ENCODE measurements around the gene NSUN4.
"Not testable (repeated sequence)": the region's sequence is repeated elsewhere in the genome, so short reads cannot be mapped to it uniquely, and the experiment has no call there.

NSUN4 gene

DNA sequence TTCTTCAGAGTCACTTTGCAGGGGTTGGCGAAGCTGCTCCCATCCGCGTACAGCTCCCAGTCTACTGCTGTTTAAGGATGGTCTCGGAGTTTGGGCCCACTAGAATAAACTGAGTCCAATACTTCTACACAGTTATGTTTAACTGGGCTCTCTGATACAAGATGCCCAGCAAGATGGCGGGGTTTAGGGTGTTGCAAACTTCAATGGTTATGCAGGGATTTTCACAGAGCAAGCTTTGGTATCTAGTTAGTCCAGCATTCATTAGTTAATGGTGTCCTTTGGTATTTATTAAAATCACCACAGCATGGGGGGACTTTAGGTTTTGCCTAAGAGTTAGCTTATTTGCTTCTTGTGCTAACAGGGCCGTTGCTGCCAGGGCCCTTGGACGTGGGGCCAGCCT, 12.4 kb upstream of the NSUN4 start:
- DNase-seq, result not testable (repeated sequence)

DNA sequence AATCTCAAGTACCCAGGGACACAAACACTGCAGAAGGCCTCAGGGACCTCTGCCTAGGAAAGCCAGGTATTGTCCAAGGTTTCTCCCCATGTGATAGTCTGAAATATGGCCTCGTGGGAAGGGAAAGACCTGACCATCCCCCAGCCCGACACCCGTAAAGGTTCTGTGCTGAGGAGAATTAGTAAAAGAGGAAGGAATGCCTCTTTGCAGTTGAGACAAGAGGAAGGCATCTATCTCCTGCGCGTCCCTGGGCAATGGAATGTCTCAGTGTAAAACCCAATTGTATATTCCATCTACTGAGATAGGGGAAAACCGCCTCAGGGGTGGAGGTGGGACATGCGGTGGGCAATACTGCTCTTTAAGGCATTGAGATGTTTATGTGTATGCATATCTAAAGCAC, 10.8 kb upstream of the NSUN4 start:
- DNase-seq, result not testable (repeated sequence)

DNA sequence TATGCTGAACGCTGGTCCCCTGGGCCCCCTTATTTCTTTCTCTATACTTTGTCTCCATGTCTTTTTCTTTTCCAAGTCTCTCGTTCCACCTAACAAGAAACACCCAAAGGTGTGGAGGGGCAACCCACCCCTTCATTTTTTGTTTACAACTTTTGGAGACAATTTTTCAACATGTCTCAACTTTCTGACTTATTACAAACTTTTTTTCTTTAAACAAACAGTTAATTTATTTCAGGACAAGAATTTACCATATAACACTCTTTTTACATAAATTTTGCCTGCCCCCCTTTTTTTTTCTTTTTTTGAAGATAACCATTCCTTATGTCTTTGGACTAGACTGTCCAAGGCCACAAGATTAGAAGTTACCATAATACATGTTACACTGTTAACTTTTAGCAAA, 10.2 kb upstream of the NSUN4 start:
- DNase-seq, result not testable (repeated sequence)

DNA sequence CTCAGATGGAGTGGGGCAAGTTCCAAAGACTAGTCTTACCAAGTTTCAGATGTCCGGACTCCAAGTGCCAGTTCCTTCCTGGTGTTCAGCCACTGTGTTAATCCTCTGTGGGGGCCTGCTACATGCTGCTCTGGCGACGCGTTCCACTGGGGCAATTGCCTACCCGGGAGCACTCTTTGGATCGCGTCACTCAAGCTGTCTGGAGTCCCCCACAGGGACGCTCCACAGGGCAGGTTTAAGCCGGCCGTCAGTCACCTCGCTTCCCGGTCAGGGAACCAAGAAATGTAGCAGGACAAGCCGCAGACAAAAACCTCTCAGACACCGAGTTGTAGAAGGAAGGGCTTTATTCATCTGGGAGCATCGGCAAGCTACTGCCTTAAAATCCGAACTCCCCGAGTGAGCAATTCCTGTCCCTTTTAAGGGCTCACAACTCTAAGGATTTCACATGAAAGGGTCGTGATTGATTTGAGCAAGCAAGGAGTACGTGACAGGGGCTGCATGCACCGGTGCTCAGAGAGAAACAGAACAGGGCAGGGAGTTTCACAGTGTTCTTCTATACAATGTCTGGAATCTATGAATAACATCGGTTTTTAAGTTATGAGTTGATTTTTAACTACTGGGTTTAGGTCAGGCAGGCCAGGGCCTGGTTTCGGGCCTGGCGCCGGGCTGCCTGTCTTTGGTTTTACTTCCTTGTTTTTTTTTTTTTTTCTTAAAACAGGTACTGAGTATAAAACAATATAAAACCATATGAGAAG, 8.6 kb upstream of the NSUN4 start:
- not testable (repeated sequence) for DNase-seq

DNA sequence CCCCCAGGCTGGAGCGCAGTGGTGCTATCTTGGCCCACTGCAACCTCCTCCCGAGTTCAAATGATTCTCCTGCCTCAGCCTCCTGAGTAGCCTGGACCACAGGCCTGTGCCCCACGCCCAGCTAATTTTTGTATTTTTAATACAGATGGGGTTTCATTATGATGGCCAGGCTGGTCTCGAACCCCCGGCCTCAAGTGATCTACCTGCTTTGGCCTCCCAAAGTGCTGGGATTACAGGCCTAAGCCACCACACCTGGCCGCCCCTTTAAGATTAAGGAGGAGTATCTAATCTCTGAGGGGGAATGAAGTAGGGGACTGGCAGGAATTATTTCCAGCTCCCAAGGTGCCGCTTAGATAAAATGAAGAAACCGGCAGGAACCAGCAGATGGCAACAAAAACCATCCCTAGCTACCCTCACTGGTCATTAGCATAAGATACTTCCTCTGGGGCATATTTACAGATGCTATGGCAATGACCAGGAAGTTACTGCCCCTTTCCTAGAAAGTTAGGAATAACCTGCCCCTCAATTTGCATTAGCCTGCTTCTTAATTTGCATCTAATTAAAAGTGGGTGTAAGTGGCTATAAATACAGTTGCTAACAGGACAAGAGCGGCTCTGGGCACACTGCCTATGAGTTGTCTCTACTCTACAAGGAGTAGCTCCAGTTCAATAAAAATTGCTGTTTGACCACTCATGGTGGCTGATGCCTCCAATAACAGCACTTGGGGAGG, 7.1 kb upstream of the NSUN4 start:
- DNase-seq, result no peak

DNA sequence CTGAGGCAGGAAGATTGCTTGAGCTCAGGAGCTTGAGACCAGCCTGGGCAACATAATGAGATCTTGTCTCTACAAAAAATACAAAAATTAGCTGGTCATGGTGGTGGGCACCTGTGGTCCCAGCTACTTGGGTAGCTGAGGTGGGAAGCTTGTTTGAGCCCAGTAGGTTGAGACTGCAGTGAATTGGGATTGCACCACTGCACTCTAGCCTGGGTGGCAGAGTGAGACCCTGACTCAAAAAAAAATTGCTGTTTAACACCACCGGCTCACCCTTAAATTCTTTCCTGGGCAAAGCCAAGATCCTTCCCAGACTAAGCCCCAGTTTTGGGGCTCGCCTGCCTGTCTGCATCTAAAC, 6.6 kb upstream of the NSUN4 start:
- no peak for DNase-seq

DNA sequence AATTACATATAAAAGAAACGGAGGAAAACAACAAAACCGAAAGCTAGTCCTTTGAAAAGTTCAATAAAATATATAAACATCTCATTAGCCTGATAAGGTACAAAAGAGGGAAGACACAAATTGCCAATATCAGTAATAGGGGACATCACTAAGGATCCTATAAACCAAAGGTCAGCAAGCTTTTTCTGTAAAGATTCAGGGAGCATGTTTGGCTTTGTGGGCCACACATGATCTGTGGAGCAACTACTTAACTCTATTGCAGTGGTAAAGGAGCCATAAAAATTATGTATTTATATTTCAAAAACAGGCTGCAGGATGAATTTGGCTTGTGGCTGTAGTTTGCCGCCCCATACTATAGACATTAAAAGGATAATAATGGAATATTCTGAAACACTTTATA, 5.5 kb upstream of the NSUN4 start:
- DNase-seq, result no peak

DNA sequence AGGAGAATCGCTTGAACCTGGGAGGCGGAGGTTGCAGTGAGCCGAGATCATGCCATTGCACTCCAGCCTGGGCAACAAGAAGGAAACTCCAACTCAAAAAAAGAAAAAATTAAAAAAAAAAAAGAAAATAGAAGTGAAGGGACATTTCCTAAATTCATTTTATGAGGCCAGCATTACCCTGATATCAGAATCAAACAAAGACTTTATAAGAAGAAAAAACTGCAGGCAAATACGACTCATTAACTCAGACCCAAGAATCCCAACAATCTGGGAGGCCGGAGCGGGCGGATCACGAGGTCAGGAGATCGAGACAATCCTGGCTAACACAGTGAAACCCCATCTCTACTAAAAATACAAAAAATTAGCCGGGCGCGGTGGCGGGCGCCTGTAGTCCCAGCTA, 3.2 kb upstream of the NSUN4 start:
- not testable (repeated sequence) for DNase-seq

DNA sequence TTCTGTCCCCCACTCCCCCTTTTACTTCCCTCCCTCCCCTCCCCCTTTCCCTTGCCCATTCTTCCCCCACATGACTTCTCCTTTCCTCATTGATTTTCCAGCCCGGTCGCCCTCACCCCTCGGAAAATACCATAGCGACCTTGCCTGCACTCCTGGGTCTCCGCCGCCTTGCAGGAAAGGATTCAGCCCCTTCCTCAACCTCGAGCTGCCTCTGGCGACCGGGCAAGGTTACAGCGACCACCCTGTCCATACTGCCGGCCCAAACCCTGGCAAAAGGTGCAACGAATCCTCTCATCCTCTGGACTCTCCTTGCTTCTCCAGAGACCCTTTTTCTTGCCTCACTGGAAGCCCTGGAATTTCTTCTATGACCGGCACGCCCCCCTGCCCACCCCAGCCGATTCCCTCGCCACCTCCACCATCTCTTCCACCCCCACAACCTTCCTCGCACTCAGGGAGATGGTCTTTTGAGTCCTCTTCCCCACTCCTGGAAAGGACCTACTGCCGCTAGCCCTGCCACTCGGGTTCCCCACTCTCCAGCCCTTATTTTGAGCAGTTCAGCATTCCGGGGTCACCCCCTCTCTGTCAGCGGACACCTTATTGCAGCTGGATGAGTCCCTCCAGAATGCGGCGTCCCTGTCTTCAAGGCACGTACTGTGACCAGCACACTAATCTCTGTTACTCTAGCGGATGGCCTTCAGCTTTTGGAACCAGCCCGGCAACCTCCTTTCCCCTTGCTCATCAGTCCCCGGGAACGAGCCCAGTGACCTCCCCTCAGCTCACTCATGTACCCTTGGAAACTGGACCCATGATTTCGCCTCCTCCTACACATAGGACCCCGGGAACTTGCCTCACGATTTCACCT, 846 bp downstream of the NSUN4 start:
- no peak for DNase-seq

DNA sequence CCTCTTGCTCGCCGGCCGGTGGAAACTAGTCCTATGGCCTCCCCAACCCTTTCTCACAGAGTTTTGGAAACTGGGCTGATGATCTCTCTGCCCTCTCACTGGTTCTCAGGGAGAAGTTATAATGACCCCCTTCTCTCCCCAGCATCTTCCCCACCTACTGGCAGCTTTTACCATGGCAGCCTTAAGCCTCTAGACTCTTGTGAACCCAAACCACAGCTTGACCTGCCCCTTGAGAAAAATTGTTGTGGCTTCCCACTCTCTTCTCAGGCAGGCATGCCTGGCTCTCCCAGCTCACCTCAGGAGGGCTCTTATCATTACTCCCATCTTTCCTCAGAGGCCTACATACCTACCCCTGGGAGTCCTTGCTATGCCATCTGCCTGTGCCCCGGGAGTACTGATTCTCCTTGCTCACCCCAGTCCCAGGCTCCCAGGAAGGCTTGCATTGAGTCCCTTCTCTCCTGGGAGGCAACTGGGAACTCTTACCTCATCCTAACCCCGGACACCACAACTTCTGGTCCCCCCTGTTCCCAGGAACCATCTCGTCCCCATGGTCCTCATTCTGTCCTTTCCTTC, 1.6 kb downstream of the NSUN4 start:
- no peak for DNase-seq

DNA sequence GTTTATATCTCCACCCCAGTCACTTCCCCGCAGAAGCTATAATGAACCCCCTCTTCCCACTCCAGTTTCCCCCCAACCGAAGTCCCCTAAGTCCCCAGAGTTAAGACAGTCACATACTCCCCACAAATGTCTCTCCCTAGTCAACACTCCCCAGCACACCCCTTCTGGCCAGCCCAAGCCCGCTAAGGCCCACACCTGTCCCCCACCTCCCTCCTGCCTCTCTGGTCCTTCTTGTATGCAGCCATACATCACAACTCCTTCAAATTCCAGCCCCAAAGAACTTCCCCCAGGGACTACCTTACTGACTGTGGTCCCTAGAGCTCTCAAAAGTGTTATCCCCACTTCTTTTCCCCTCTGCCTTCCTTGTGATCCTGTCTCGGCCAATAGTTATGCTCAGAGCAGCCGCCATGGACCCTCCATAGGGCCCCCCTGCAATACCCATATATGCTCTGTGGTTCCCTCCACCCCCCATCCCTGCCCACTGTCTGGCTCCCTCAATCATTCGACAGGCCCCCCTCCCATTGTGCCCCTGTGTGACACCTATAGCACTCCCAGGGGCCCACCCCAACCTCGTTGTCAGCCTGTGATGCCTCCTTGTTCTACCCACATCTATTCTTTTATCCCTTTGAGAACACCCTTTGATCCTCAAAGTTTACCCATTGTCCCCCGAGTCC, 2.2 kb downstream of the NSUN4 start:
- no peak for DNase-seq

DNA sequence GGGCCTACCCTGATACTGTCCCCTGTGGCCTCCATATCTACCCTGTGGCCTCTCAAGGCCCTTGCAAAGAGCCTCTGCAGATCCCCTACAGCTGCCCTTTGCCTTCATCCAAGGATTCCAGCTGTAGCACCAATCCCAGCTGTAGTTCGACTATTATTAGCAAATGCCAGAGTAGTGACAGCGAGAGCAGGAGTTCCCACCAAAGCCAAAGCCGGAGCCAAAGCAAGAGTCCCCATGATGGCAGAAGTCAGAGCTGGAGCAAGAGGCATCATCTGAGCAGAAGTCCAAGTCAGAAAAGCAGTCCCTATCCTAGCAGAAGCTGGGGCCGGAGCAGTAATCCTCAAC, 2.7 kb downstream of the NSUN4 start:
- no peak for DNase-seq

DNA sequence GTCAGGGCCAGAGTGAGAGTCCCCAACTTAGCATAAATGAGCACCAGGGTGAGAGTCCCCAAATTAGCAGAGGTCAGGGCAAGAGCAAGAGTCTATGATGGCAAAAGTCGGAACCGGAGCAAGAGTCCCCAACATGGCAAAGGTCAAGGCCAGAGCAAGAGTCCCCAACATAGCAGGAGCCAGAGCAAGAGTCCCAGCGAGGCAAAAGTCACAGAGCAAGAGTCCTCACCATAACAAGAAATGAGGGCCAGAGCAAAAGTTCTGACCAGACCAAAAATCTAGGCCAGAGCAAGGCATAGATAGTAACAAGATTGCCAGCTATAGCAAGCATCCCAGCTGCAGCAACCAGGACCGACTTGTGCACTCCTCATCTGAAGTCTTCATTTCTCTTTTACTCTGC, 3.1 kb downstream of the NSUN4 start:
- DNase-seq, result no peak

DNA sequence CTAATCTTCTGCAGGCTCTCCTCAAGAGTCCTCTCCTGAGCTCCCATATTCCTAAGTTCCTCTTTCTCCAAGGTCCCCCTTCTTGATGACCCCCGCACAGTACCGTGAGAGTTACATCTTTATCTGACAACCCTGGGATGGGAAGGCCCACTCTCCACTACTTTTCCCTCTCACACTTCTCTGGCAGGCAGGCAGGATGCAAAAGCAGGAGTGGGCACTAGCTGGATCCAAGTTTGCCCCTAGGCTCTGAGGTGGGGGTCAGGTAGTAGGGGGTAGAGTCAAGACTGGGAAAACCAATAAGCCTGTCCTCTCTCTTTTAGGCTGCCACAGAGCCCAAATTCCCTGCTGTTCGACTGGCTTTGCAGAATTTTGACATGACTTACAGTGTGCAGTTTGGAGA, 3.9 kb downstream of the NSUN4 start:
- no peak for DNase-seq

DNA sequence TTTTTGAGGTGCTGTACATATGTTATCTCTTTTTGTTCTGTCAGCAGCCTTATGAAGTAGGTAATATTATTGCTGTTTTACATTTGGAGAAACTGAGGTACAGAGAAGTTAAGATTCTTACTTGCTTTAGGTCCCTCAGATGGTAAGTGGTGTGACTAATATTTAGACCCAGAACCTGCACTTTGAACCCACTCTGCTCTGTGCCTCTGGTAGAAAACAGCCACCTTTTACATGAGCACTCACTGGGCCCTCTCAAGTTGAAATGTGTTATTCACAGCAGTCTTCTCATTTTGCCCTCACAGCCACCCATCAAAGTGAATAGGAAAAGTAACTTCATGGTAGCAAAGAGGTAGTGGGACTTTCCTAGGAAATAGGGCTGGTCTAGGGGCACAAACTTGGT, 4.7 kb downstream of the NSUN4 start:
- no peak for DNase-seq

DNA sequence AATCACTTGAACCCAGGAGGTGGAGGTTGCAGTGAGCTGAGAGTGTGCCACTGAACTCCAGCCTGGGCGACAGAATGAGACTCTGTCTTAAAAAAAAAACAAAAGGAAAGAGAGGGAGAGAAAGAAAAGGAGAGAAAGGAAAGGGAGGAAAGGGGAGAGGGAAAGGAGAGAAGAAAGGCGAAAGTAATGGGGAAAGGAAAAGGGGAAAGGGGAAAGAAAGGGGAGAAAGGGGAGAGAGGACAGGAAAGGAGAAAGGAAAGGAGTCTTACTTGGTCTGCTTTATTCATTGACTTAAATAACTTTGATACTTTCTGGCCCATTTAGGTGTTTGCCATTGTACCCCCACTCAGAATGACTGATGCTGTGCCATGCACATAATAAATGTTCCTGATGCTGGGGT, 11.8 kb downstream of the NSUN4 start:
- no peak for DNase-seq

DNA sequence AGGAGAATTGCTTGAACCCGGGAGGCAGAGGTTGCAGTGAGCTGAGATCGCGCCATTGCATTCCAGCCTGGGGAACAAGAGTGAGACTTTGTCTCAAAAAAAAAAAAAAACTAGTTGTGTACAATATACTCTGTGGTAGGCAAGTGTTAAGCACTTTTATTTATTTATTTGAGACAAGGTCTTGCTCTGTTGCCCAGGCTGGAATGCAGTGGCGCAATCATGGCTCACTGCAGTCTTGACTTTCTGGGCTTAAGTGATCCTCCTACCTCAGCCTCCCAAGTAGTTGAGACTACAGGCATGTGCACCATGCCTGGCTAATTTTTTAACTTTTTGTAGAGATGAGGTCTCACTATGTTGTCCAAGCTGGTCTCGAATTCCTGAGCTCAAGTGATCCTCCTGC, 15.3 kb downstream of the NSUN4 start:
- not testable (repeated sequence) for DNase-seq

DNA sequence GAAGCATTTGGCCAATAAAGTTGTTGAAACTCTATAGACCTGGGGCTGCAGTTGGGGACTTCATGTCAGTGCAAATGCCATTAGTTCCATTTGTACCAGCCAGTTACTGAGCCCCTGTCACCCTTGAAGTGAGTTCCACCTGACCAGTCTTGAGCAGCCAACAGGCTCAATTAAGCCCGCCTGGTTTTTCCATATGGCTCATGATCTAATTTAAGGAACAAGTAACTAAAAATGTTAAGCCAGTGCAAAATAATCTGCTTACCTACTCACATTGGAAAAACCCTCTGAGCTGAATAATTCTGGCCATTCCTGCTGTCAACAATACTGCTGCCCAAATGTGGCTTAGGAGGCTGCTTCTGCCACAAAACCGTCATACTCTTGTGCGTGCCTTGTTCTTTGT, 21.6 kb downstream of the NSUN4 start:
- DNase-seq, result no peak

DNA sequence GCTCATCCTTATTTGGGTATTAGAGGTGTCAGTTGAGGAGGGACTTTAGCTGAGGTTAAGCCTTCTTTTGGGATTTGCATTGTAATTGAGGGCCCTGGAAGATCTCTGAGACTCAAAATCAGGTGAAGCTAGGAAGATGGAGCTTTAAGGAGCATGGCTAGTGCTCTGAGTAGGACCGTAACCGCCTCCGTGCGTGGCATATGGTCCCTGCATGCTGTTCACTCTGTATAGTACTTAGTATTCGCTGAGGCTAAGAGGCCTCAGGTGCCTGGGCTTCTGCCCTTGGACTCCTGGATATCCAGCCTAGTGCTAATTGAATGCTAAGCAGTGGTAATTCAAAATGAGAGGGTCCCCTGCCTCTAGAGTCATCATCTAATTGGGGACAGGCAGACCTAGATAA, 22.5 kb downstream of the NSUN4 start:
- no peak for DNase-seq

DNA sequence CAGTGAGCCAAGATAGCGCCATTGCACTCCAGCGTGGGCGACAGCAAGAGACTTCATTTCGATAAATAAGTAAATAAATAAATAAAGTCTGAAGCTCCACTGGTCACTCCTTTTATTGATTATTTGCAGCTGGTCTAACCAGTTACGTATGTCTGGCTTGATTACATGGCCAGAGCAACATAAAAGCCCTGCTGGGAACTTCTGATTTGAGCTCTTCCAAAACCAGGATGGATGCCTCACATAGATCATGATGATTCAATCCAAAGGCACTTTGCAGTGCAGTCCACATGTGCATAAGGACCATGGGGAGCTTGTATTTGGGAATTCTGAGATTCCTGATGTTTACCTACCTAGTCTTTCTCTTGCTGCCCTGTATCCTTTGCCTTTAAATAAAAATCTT, 24.0 kb downstream of the NSUN4 start:
- DNase-seq, result no peak

DNA sequence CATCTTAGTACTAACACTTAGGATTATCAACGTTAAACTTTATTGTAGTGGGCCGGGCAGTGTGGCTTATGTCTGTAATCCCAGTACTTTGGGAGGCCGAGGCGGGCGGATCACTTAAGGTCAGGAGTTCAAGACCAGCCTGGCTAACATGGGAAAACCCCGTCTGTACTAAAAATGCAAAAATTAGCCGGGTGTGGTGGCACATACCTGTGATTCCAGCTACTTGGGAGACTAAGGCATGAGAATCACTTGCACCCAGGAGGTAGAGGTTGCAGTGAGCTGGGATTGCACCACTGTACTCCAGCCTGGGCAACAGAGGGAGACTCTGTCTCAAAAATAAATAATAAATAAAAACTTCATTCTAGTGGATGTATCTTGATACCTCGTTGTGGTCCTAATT, 25.2 kb downstream of the NSUN4 start:
- DNase-seq, result not testable (repeated sequence)

DNA sequence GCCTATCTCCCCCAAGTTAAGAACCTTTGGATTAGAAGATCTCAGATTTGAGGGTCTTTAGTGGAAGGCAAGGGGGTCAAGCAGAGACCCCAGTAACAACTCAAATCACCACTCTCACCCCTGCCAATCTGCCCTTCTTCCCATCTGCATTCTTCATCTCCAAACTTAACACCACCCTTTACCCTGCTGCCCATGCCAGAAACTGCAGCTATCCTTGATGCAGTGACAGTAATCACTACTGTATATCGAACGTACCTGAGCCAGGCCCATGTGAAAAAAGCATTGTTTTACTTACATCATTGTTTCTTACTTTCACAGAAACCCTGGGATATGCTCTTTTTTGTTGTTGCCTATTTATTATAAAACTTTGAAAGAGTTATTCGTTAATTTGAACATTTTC, 26.5 kb downstream of the NSUN4 start:
- DNase-seq, result no peak

DNA sequence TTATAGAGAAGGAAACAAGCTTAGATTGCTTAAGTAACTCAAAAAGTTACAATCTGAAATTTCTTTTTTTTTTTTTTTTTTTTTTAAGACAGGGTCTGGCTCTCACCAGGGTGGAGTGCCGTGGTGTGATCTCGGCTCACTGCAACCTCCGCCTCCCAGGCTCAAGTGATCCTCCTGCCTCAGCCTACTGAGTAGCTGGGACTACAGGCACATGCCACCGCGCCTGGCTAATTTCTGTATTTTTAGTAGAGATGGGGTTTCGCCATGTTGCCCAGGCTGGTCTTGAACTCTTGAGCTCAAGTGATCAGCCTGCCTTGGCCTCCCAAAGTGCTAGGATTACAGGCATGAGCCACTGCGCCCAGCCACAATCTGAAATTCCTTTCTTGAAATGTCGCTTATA, 27.1 kb downstream of the NSUN4 start:
- DNase-seq, result not testable (repeated sequence)
